GM23338 (cell line): ENCODE results near the gene IGSF11. TPM values are rescaled to one million over a fixed set of nuclear protein-coding genes. Genes with fewer than 3 reads are reported as not detected.

ENCODE experiments used
- ATAC-seq: fragments of 200-7000 bp; cut with Tn5 transposase; 3 replicates; pipeline ENCODE4 v1.9.1; 2020
- DNase-seq: peaks from one replicate; pipeline ENCODE4 v3.0.0-alpha.2; 2015; ENCODE audit warnings: low spot score
- H2AFZ ChIP-seq: fragments of 200-600 bp; sonication (generic); 2 replicates; pipeline ENCODE4 v1.8.0; 2016; ENCODE audit warnings: antibody characterized with exemption, mild to moderate bottlenecking, moderate library complexity
- H3F3A ChIP-seq: fragments of 200-600 bp; sonication (generic); replicated peaks from 2 replicates; pipeline ENCODE4 v1.8.0; 2017; ENCODE audit warnings: antibody characterized with exemption, mixed run types, low read depth
- H3K27ac ChIP-seq: fragments of 200-600 bp; sonication (generic); 2 replicates; pipeline ENCODE4 v1.6.1; 2016; ENCODE audit warnings: low read depth
- H3K27me3 ChIP-seq: fragments of 200-600 bp; sonication (generic); 2 replicates; pipeline ENCODE4 v1.8.0; 2016; ENCODE audit warnings: mild to moderate bottlenecking, mixed run types, moderate library complexity; ENCODE audit not compliant: insufficient read depth
- H3K36me3 ChIP-seq: fragments of 200-600 bp; sonication (generic); 2 replicates; pipeline ENCODE4 v1.8.0; 2016; ENCODE audit warnings: mild to moderate bottlenecking; ENCODE audit not compliant: insufficient read depth
- H3K4me1 ChIP-seq: fragments of 200-600 bp; sonication (generic); 2 replicates; pipeline ENCODE4 v1.8.0; 2016; ENCODE audit warnings: mild to moderate bottlenecking, moderate library complexity; ENCODE audit not compliant: insufficient read depth
- H3K4me2 ChIP-seq: fragments of 200-600 bp; sonication (generic); 2 replicates; pipeline ENCODE4 v1.7.1; 2017; ENCODE audit warnings: mixed run types
- H3K4me3 ChIP-seq: fragments of 200-600 bp; sonication (generic); 2 replicates; pipeline ENCODE4 v1.6.1; 2016; ENCODE audit warnings: mixed run types
- H3K79me2 ChIP-seq: fragments of 200-600 bp; sonication (generic); replicated peaks from 2 replicates; pipeline ENCODE4 v1.8.0; 2017; ENCODE audit warnings: mild to moderate bottlenecking; ENCODE audit not compliant: insufficient read depth
- H3K9me2 ChIP-seq: fragments of 200-600 bp; sonication (generic); 2 replicates; pipeline ENCODE4 v1.8.0; 2017; ENCODE audit not compliant: insufficient read depth
- H4K20me1 ChIP-seq: fragments of 200-600 bp; sonication (generic); replicated peaks from 2 replicates; pipeline ENCODE4 v1.8.0; 2017; ENCODE audit warnings: mild to moderate bottlenecking; ENCODE audit not compliant: insufficient read depth
- H3K27ac Mint-ChIP-seq: 2 replicates; pipeline ENCODE4 v1.8.0; 2020; ENCODE audit warnings: inconsistent platforms, mild to moderate bottlenecking, moderate library complexity, mixed read lengths
- H3K27me3 Mint-ChIP-seq: 3 replicates; pipeline ENCODE4 v1.8.0; 2022; ENCODE audit warnings: low read depth, mild to moderate bottlenecking, moderate library complexity, mixed read lengths, inconsistent platforms; ENCODE audit not compliant: insufficient read depth, poor library complexity
- H3K36me3 Mint-ChIP-seq: 3 replicates; pipeline ENCODE4 v1.8.0; 2021; ENCODE audit warnings: low read depth, mild to moderate bottlenecking, inconsistent platforms, moderate library complexity, mixed read lengths
- H3K4me1 Mint-ChIP-seq: 3 replicates; pipeline ENCODE4 v1.8.0; 2020; ENCODE audit warnings: mild to moderate bottlenecking, inconsistent platforms, mixed read lengths
- H3K4me3 Mint-ChIP-seq: 3 replicates; pipeline ENCODE4 v1.8.0; 2021; ENCODE audit warnings: moderate library complexity, mild to moderate bottlenecking, inconsistent platforms, mixed read lengths
- H3K9me3 Mint-ChIP-seq: 3 replicates; pipeline ENCODE4 v1.8.0; 2020; ENCODE audit warnings: moderate library complexity, mild to moderate bottlenecking, inconsistent platforms, mixed read lengths
- EZH2 ChIP-seq: fragments of 200-600 bp; sonication (generic); IDR thresholded peaks from one replicate; pipeline ENCODE4 v1.8.0; 2017; ENCODE audit warnings: antibody characterized with exemption, mild to moderate bottlenecking, low read depth; ENCODE audit not compliant: unreplicated experiment
- EZH2phosphoT487 ChIP-seq: fragments of 200-600 bp; sonication (generic); IDR thresholded peaks from one replicate; pipeline ENCODE4 v1.8.1; 2018; ENCODE audit warnings: antibody characterized with exemption; ENCODE audit not compliant: unreplicated experiment
- STAT1 ChIP-seq: IDR thresholded peaks from one replicate; pipeline ENCODE4 v1.6.1; 2016; ENCODE audit warnings: antibody characterized with exemption; ENCODE audit not compliant: unreplicated experiment
- ZNF114 ChIP-seq: fragments of 250-450 bp; sonication (Bioruptor Pico); IDR thresholded peaks from 2 replicates; pipeline ENCODE4 v1.5.0; 2020; ENCODE audit warnings: mild to moderate bottlenecking, moderate library complexity
- ZNF331 ChIP-seq: fragments of 250-450 bp; sonication (Bioruptor Pico); IDR thresholded peaks from 2 replicates; pipeline ENCODE4 v1.5.0; 2020; ENCODE audit warnings: low read depth, mild to moderate bottlenecking, moderate library complexity
- polyA plus RNA-seq: library from polyadenylated mRNA; unstranded; fragments of >200 nt; fragmentation: Nextera tagmentation; extraction: Ambion mirVana; gene quantifications from 2 replicates; pipeline ENCODE4 v1.2.1, GENCODE V29; 2016
- total RNA-seq: library from RNA; depleted of rRNA; stranded (reverse); fragments of >200 nt; shearing (Covaris generic); gene quantifications from 2 replicates; pipeline ENCODE4 v1.2.3, GENCODE V29; 2014
- TF ChIP-seq, protein P1 (sequence below): IDR thresholded peaks from 2 replicates; pipeline ENCODE4 v1.6.1; 2016; ENCODE audit warnings: antibody characterized with exemption
- TF ChIP-seq, protein P2 (sequence below): fragments of 250-450 bp; sonication (Bioruptor Pico); IDR thresholded peaks from 2 replicates; pipeline ENCODE4 v1.5.0; 2020; ENCODE audit warnings: mild to moderate bottlenecking, moderate library complexity
- TF ChIP-seq, protein P3 (sequence below), 2 experiments: fragments of 200-600 bp in 1 of 2; sonication (generic) in 1 of 2; conservative IDR thresholded peaks; 2 replicates each; pipeline versions ENCODE4 v1.5.1 to v1.6.1; 2016 to 2017; ENCODE audit warnings: antibody characterized with exemption in 2 of 2, low read depth in 2 of 2, mild to moderate bottlenecking in 2 of 2, moderate library complexity in 1 of 2

The IGSF11 gene
- total and polyA plus RNA-seq, 2 experiments from 2014 or later: 0.68 to 1.8 TPM

DNA sequence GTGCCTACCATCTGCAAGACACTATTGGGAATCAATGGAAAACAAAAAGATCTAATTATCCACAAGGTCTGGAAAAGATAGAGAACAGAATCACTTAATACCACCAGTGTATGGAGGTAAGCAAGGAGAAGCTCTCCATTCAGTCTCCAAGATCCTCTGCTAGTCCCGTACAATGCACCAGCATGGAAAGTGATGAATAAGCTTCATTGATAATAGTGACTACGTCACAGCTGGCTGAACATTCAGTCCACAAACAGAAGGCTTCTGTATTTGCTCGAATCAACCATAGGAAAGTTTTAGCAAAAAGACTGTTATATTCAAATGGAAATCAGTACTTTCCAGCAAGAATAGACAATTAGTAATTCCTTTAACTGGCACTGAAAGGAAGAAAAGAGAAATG lies 42.9 kb downstream of the IGSF11 start:
- peaks cover 2% of the 10 kb centered on the region for H3K27me3 Mint-ChIP-seq
- ATAC-seq (no peak), DNase-seq (no peak)
- no peaks in the 10 kb centered on the region for H3K36me3 ChIP-seq
- H3K4me1 Mint-ChIP-seq: peaks cover 48% of the 10 kb centered on the region
- TF ChIP-seq EZH2: no peak
- TF ChIP-seq, protein P1, sequence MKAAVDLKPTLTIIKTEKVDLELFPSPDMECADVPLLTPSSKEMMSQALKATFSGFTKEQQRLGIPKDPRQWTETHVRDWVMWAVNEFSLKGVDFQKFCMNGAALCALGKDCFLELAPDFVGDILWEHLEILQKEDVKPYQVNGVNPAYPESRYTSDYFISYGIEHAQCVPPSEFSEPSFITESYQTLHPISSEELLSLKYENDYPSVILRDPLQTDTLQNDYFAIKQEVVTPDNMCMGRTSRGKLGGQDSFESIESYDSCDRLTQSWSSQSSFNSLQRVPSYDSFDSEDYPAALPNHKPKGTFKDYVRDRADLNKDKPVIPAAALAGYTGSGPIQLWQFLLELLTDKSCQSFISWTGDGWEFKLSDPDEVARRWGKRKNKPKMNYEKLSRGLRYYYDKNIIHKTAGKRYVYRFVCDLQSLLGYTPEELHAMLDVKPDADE: no peak
- no peaks in the 10 kb centered on the region for H3K36me3 Mint-ChIP-seq
- H3K27me3 ChIP-seq: peaks cover 3% of the 10 kb centered on the region; the same call in 1 of the 2 replicates
- no peak overlapping the region for H3K27ac ChIP-seq
- peaks cover 4% of the 10 kb centered on the region; the same call in 1 of the 2 replicates for H3K9me2 ChIP-seq
- H3F3A ChIP-seq: no peaks in the 10 kb centered on the region
- H4K20me1 ChIP-seq: no peaks in the 10 kb centered on the region
- no peak overlapping the region for H3K4me3 Mint-ChIP-seq
- peaks cover 38% of the 10 kb centered on the region for H3K4me1 ChIP-seq
- H3K27ac Mint-ChIP-seq: peak overlapping the region; percentile 46; the same call in 1 of the 2 replicates
- H3K4me3 ChIP-seq: no peak overlapping the region
- H3K79me2 ChIP-seq: no peaks in the 10 kb centered on the region
- no peak overlapping the region for H3K4me2 ChIP-seq
- H3K9me3 Mint-ChIP-seq: no peaks in the 10 kb centered on the region
- H2AFZ ChIP-seq: no peak overlapping the region

DNA sequence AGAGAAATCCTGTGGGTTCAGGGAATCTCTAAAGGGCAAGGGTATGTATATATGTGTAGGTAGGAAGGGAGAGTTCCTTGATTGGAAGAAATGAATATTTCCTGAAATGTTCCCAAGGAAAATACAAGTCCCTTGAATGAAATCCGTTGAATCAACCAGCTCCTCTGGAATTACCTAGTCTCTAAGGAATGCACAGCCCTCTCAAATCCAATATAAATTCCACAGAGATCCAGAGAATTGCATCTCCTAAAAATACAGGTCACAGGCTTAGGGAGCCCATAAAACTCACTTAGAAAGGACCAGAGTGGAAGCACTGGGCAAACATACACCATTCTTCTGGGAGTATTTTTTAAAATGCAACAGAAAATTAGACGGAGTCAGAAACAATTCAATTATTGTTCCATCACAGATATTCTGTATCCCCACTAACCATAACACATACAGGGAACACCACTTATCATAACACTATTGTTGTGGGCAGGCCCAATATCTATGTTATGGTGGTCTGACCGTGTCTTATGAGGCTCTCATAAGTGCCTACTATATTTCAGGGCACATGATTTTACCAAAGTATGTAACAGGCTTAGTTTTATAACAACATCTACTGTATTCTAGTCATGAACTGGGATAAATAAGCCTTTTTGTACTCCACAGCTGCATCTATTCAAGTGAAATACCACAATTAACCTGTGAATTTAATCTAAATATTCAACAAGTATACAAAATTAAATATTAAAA lies 43.7 kb downstream of the IGSF11 start:
- H3K79me2 ChIP-seq: no peaks in the 10 kb centered on the region
- peaks cover 53% of the 10 kb centered on the region for H3K4me1 Mint-ChIP-seq
- peak; percentile 28 for DNase-seq
- H3K36me3 Mint-ChIP-seq: no peaks in the 10 kb centered on the region
- peaks cover 6% of the 10 kb centered on the region; the same call in 1 of the 2 replicates for H3K9me2 ChIP-seq
- H3F3A ChIP-seq: no peaks in the 10 kb centered on the region
- no peak overlapping the region for H3K27ac ChIP-seq
- H3K27me3 Mint-ChIP-seq: peaks cover 2% of the 10 kb centered on the region
- H4K20me1 ChIP-seq: no peaks in the 10 kb centered on the region
- no peak overlapping the region for H3K4me3 ChIP-seq
- no peak overlapping the region for H3K4me2 ChIP-seq
- peaks cover 3% of the 10 kb centered on the region; the same call in 1 of the 2 replicates for H3K27me3 ChIP-seq
- H3K4me3 Mint-ChIP-seq: no peak overlapping the region
- no peaks in the 10 kb centered on the region for H3K9me3 Mint-ChIP-seq
- H2AFZ ChIP-seq: no peak overlapping the region
- TF ChIP-seq ZNF114 (CRISPR knock-in tag) (no peak), EZH2 (no peak), STAT1 (no peak), EZH2phosphoT487 (no peak), ZNF331 (CRISPR knock-in tag) (no peak)
- TF ChIP-seq, protein P2, sequence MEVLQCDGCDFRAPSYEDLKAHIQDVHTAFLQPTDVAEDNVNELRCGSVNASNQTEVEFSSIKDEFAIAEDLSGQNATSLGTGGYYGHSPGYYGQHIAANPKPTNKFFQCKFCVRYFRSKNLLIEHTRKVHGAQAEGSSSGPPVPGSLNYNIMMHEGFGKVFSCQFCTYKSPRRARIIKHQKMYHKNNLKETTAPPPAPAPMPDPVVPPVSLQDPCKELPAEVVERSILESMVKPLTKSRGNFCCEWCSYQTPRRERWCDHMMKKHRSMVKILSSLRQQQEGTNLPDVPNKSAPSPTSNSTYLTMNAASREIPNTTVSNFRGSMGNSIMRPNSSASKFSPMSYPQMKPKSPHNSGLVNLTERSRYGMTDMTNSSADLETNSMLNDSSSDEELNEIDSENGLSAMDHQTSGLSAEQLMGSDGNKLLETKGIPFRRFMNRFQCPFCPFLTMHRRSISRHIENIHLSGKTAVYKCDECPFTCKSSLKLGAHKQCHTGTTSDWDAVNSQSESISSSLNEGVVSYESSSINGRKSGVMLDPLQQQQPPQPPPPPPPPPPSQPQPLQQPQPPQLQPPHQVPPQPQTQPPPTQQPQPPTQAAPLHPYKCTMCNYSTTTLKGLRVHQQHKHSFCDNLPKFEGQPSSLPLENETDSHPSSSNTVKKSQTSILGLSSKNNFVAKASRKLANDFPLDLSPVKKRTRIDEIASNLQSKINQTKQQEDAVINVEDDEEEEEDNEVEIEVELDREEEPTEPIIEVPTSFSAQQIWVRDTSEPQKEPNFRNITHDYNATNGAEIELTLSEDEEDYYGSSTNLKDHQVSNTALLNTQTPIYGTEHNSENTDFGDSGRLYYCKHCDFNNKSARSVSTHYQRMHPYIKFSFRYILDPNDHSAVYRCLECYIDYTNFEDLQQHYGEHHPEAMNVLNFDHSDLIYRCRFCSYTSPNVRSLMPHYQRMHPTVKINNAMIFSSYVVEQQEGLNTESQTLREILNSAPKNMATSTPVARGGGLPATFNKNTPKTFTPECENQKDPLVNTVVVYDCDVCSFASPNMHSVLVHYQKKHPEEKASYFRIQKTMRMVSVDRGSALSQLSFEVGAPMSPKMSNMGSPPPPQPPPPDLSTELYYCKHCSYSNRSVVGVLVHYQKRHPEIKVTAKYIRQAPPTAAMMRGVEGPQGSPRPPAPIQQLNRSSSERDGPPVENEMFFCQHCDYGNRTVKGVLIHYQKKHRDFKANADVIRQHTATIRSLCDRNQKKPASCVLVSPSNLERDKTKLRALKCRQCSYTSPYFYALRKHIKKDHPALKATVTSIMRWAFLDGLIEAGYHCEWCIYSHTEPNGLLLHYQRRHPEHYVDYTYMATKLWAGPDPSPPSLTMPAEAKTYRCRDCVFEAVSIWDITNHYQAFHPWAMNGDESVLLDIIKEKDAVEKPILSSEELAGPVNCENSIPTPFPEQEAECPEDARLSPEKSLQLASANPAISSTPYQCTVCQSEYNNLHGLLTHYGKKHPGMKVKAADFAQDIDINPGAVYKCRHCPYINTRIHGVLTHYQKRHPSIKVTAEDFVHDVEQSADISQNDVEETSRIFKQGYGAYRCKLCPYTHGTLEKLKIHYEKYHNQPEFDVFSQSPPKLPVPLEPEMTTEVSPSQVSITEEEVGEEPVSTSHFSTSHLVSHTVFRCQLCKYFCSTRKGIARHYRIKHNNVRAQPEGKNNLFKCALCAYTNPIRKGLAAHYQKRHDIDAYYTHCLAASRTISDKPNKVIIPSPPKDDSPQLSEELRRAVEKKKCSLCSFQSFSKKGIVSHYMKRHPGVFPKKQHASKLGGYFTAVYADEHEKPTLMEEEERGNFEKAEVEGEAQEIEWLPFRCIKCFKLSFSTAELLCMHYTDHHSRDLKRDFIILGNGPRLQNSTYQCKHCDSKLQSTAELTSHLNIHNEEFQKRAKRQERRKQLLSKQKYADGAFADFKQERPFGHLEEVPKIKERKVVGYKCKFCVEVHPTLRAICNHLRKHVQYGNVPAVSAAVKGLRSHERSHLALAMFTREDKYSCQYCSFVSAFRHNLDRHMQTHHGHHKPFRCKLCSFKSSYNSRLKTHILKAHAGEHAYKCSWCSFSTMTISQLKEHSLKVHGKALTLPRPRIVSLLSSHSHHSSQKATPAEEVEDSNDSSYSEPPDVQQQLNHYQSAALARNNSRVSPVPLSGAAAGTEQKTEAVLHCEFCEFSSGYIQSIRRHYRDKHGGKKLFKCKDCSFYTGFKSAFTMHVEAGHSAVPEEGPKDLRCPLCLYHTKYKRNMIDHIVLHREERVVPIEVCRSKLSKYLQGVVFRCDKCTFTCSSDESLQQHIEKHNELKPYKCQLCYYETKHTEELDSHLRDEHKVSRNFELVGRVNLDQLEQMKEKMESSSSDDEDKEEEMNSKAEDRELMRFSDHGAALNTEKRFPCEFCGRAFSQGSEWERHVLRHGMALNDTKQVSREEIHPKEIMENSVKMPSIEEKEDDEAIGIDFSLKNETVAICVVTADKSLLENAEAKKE (CRISPR knock-in tag): no peak
- TF ChIP-seq, protein P3, sequence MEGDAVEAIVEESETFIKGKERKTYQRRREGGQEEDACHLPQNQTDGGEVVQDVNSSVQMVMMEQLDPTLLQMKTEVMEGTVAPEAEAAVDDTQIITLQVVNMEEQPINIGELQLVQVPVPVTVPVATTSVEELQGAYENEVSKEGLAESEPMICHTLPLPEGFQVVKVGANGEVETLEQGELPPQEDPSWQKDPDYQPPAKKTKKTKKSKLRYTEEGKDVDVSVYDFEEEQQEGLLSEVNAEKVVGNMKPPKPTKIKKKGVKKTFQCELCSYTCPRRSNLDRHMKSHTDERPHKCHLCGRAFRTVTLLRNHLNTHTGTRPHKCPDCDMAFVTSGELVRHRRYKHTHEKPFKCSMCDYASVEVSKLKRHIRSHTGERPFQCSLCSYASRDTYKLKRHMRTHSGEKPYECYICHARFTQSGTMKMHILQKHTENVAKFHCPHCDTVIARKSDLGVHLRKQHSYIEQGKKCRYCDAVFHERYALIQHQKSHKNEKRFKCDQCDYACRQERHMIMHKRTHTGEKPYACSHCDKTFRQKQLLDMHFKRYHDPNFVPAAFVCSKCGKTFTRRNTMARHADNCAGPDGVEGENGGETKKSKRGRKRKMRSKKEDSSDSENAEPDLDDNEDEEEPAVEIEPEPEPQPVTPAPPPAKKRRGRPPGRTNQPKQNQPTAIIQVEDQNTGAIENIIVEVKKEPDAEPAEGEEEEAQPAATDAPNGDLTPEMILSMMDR (conservative IDR thresholded peaks at IDR 0.05; ENCODE audit: low read depth in 2 of 2): no peak
- H3K27ac Mint-ChIP-seq: no peak overlapping the region
- no peaks in the 10 kb centered on the region for H3K36me3 ChIP-seq
- peaks cover 46% of the 10 kb centered on the region for H3K4me1 ChIP-seq
- ATAC-seq: no peak
